ENCODE data around the gene SCAMP4. TPM values are rescaled to one million over a fixed set of nuclear protein-coding genes. Genes with fewer than 3 reads are reported as not detected.

Gene SCAMP4
- polyA plus RNA-seq, 2 of the 4 experiments (the other 2 are of a cell fraction), result 7.6 to 63.0 TPM

DNA sequence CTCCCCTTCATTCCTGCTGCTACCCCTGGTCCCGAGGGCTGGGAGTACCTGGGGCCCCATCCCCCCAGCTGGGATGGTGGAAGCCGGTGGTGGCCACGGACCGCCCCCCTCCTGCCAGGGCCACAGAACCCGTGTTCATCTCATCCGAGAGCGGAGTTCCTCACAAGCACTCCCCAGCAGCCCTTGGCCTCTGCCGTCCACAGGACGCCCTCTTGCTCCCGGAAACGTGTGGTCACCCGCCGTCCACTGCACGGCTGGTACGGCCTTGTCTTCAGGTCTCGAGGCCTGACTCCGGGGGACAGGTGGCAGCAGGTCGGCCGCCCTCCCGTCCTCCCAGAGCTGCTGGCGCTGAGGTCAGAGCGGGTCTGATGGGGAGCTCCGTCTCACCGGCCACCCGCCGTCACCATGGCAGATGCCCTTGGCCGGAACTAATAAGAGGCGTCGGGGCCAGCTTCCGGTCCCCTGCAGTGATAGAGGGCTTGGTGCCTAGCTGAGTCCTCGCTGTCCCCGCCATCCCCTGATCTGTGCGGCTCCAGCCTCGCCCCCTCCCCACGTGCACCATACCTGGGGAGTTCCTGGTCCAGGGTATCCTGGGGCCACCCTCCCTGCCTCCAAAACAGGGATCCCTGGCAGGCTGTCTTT lies 19.2 kb downstream of the SCAMP4 start:
- Histone ChIP-seq H3K4me1 (no peaks in the 10 kb centered on the region), H3K27ac (no peak overlapping the region), H3K4me3 (no peak overlapping the region), H3K4me2 (no peak overlapping the region), H3K9me3 (no peaks in the 10 kb centered on the region)
- POLR2A ChIA-PET, result no interaction called here
- TF ChIP-seq RFX5 (IDR thresholded peaks at IDR 0.05) (no peak), CBX8 (IDR thresholded peaks at IDR 0.05) (no peak), NPAS2 (CRISPR knock-in tag; IDR thresholded peaks at IDR 0.05; ENCODE audit: borderline replicate concordance) (no peak), MAZ (IDR thresholded peaks at IDR 0.05; ENCODE audit: borderline replicate concordance, low read depth, low read length) (no peak), RARB (CRISPR knock-in tag; IDR thresholded peaks at IDR 0.05) (no peak)
- TF ChIP-seq, protein P1, sequence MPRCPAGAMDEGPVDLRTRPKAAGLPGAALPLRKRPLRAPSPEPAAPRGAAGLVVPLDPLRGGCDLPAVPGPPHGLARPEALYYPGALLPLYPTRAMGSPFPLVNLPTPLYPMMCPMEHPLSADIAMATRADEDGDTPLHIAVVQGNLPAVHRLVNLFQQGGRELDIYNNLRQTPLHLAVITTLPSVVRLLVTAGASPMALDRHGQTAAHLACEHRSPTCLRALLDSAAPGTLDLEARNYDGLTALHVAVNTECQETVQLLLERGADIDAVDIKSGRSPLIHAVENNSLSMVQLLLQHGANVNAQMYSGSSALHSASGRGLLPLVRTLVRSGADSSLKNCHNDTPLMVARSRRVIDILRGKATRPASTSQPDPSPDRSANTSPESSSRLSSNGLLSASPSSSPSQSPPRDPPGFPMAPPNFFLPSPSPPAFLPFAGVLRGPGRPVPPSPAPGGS (IDR thresholded peaks at IDR 0.05), result no peak
- no peak for ATAC-seq
- 98% methylated on average over 20 of the region's 35 CpGs for WGBS (ENCODE audit: missing lambda C conversion rate)
- DNase-seq (ENCODE audit: low read depth in 1 of 2, low spot score in 1 of 2), result no peak
- no peak for FAIRE-seq
- CTCF ChIA-PET, result interaction anchor here (0.6 to 2.5 kb wide), 3 partner anchors 12 to 99 kb away, joined by 3 to 6 read pairs (median 5); no protein-coding TSS in a partner anchor

DNA sequence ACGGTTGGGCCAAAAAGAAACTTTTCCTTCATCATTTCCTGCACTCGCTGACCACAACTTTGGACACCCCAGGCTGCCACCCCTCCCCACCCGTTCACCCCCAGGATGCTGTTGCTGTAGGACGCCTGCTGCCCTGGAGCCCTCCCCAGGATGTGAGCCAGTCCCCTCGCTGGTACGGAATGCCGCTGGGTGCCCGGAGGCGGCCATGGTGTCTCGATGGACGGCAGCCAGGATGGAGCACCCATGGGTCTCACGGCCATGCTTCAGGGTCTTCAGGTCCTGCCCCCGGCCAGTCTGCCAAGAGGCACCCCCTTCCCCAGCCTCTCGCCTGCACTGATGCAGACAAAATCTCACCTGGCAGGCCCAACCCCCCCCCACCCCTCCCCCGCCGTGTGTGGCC lies 20.3 kb downstream of the SCAMP4 start:
- Histone ChIP-seq H3K4me3 (no peak overlapping the region), H3K4me2 (no peak overlapping the region), H3K4me1 (peaks cover 5% of the 10 kb centered on the region; the same call in 1 of the 3 replicates), H3K27ac (no peak overlapping the region), H3K9me3 (no peaks in the 10 kb centered on the region)
- DNase-seq (ENCODE audit: low read depth in 1 of 2, low spot score in 1 of 2) (no peak), ATAC-seq (no peak), FAIRE-seq (no peak)
- POLR2A ChIA-PET, result no interaction called here
- TF ChIP-seq EHF (CRISPR knock-in tag; IDR thresholded peaks at IDR 0.05) (no peak), RAD21 (conservative IDR thresholded peaks at IDR 0.05 in 1 of 2, IDR thresholded peaks at IDR 0.05 in 1 of 2) (no peak), RCOR1 (IDR thresholded peaks at IDR 0.05; ENCODE audit: low read depth, low read length) (no peak), PHF8 (IDR thresholded peaks at IDR 0.05; ENCODE audit: borderline replicate concordance, low read depth) (no peak), HDAC2 (IDR thresholded peaks at IDR 0.05) (no peak), CHD2 (IDR thresholded peaks at IDR 0.05; ENCODE audit: low read length, partially characterized antibody) (no peak), CEBPB (IDR thresholded peaks at IDR 0.05) (no peak), MYC (IDR thresholded peaks at IDR 0.05; ENCODE audit: borderline replicate concordance, low read length) (no peak)
- 90% methylated on average over 8 of the region's 16 CpGs for WGBS (ENCODE audit: missing lambda C conversion rate)
- CTCF ChIA-PET, result no interaction called here

DNA sequence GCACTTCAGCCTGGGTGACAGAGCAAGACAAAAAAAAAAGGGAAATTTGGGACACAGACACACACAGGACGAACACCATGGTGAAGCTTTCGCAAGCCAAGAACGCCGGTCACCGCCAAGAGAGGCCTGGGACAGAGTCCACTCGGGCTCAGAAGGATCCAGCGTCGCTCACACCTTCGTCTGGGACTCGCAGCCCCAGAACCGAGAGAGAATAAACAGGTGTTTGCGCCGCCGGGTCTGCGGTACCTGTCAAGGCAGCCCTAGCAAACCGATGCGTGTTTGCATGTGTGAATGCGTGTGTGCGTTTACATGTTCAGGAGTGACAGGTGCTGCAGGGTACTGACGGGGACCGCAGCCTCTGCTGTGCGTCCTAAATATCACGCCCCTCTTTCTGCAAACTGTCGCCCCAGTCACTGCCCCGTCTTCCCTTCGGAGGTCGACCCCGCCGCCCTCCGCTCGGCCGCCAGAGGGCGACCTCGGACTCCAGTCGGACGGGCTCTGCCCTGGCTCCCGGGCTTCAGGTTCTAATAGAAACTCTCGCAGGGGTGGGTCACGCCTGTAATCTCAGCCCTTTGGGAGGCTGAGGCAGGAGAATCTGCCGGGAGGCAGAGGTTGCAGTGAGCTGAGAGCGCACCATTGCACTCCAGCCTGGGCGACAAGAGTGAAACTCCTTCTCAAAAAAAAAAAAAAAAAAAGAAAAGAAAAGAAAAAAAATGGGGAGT lies 24.0 kb downstream of the SCAMP4 start:
- no peak for FAIRE-seq
- ChIA-PET POLR2A (no interaction called here), CTCF (interaction anchor here (0.6 to 4.0 kb wide), 33 partner anchors 8 to 201 kb away, joined by 3 to 21 read pairs (median 3); no protein-coding TSS in a partner anchor)
- H3K9me3 ChIP-seq, result peaks cover 5% of the 10 kb centered on the region; the same call in 1 of the 3 replicates
- H3K4me3 ChIP-seq, result peak overlapping the region; percentile 47
- peak; percentile 67 to 73 for DNase-seq (ENCODE audit: low read depth in 1 of 2, low spot score in 1 of 2)
- ATAC-seq, result peak; percentile 74 to 94
- WGBS (ENCODE audit: missing lambda C conversion rate), result 19% methylated on average over 17 of the region's 42 CpGs
- H3K27ac ChIP-seq, result peak overlapping the region; percentile 54 to 81
- TF ChIP-seq SMC3 (IDR thresholded peaks at IDR 0.05), result peak; percentile 55
- TF ChIP-seq, protein P2, sequence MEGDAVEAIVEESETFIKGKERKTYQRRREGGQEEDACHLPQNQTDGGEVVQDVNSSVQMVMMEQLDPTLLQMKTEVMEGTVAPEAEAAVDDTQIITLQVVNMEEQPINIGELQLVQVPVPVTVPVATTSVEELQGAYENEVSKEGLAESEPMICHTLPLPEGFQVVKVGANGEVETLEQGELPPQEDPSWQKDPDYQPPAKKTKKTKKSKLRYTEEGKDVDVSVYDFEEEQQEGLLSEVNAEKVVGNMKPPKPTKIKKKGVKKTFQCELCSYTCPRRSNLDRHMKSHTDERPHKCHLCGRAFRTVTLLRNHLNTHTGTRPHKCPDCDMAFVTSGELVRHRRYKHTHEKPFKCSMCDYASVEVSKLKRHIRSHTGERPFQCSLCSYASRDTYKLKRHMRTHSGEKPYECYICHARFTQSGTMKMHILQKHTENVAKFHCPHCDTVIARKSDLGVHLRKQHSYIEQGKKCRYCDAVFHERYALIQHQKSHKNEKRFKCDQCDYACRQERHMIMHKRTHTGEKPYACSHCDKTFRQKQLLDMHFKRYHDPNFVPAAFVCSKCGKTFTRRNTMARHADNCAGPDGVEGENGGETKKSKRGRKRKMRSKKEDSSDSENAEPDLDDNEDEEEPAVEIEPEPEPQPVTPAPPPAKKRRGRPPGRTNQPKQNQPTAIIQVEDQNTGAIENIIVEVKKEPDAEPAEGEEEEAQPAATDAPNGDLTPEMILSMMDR (IDR thresholded peaks at IDR 0.05), result peak; percentile 75
- peak; percentile 61 to 62 for TF ChIP-seq RAD21 (conservative IDR thresholded peaks at IDR 0.05 in 1 of 2, IDR thresholded peaks at IDR 0.05 in 1 of 2)
- TF ChIP-seq, protein P3, sequence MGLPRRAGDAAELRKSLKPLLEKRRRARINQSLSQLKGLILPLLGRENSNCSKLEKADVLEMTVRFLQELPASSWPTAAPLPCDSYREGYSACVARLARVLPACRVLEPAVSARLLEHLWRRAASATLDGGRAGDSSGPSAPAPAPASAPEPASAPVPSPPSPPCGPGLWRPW (IDR thresholded peaks at IDR 0.05), result no peak
- TF ChIP-seq ZC3H11A (IDR thresholded peaks at IDR 0.05), result no peak
- H3K4me2 ChIP-seq, result peak overlapping the region; percentile 98
- H3K4me1 ChIP-seq, result peaks cover 5% of the 10 kb centered on the region; the same call in 1 of the 3 replicates

Data from A549 (cell line).